Stimulated activated CD8-positive, alpha-beta memory T cell treated with anti-CD3 and anti-CD28 coated beads, Interleukin-4, amount 100 ng/mL, for 48 hours (primary cell): Measurements from ENCODE around the gene MSMP.
A peak's percentile ranks its signal among the peaks of the same experiment; 100 is the strongest.

ENCODE experiments used
- DNase-seq: peaks from one replicate; pipeline ENCODE4 v3.0.0-alpha.2; 2020

Gene MSMP

GRCh38 chr9:35754264-35754663 is at the start of gene MSMP:
Gene MSMP (minus strand): TSS chr9:35754276. CDS start chr9:35754129, 147 bp downstream.
- DNase-seq: no peak

GRCh38 chr9:35801328-35802128 is 47.5 kb upstream of the MSMP start:
- no peak for DNase-seq

- no peak for DNase-seq
Observed at GRCh38 chr9:35800530-35800929, 46.5 kb upstream of the MSMP start.

GRCh38 chr9:35798658-35799374 is 44.7 kb upstream of the MSMP start:
- DNase-seq: peak; percentile 55

GRCh38 chr9:35797311-35798109 is 43.4 kb upstream of the MSMP start:
- peak; percentile 14 for DNase-seq

- no peak for DNase-seq
Observed at GRCh38 chr9:35795695-35796094, 41.6 kb upstream of the MSMP start.

- DNase-seq: no peak
Observed at GRCh38 chr9:35793461-35793860, 39.4 kb upstream of the MSMP start.

- DNase-seq: no peak
Observed at GRCh38 chr9:35792826-35793225, 38.8 kb upstream of the MSMP start.

- DNase-seq: no peak
Observed at GRCh38 chr9:35792024-35792813, 38.1 kb upstream of the MSMP start.

GRCh38 chr9:35791297-35791921 is 37.3 kb upstream of the MSMP start, which contains the start of gene NPR2:
Gene NPR2 (plus strand): TSS chr9:35791591. CDS start chr9:35792409, 818 bp downstream.
- DNase-seq: no peak

- DNase-seq: peak; percentile 60
Observed at GRCh38 chr9:35790385-35791296, 36.6 kb upstream of the MSMP start.

- DNase-seq: no peak
Observed at GRCh38 chr9:35790025-35790384, 35.9 kb upstream of the MSMP start.

- DNase-seq: no peak
Observed at GRCh38 chr9:35789541-35789940, 35.5 kb upstream of the MSMP start.

- no peak for DNase-seq
Observed at GRCh38 chr9:35783418-35783817, 29.3 kb upstream of the MSMP start.

GRCh38 chr9:35781066-35781465 is 27.0 kb upstream of the MSMP start:
- no peak for DNase-seq

GRCh38 chr9:35778496-35778895 is 24.4 kb upstream of the MSMP start:
- DNase-seq: no peak

GRCh38 chr9:35776018-35776417 is 21.9 kb upstream of the MSMP start:
- DNase-seq: no peak

- DNase-seq: no peak
Observed at GRCh38 chr9:35774907-35775635, 21.0 kb upstream of the MSMP start.

- no peak for DNase-seq
Observed at GRCh38 chr9:35771943-35772342, 17.9 kb upstream of the MSMP start.

GRCh38 chr9:35771534-35771933 is 17.5 kb upstream of the MSMP start:
- no peak for DNase-seq
